NCI-H524 treated with DMSO at 0.1 percent for 48 hours (cell line): ENCODE data around the gene SHH.

ENCODE experiments used
- DNase-seq: peaks from one replicate; lab custom pipeline; 2025; lab: John Stamatoyannopoulos, UW

The SHH gene

DNA sequence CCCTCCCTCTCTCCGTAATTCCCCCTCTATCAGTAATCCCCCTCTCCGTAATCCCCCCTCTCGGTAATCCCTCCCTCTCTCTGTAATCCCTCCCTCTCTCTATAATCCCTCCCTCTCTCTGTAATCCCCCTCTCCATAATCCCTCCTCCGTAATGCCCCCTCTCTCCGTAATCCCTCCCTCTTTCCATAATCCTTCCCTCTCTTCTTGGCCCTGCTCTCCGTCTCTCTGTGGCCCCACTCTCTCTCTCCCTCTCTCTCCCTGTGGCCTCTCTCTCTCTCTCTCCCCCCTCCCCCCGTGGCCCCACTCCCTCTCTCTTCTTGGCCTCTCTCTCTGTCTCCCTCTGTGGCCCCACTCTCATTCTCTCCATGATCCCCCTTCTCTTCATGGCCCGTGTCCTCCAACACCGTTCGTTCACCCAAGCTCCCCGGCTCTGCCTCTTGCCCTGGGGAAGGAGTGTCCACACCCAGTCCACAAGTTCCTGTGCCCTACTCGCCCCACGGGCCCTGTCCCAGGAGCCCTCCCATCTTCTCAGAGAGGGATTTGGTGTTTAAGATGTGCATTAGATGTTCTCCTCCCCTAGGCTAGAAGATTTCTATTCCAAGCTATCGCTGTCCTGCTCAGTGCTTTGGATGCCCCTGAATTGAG, 19.8 kb downstream of the SHH start:
- no peak for DNase-seq

- no peak for DNase-seq
These were observed 20.4 kb downstream of the SHH start for GRCh38 chr7:155791836-155792235.

DNA sequence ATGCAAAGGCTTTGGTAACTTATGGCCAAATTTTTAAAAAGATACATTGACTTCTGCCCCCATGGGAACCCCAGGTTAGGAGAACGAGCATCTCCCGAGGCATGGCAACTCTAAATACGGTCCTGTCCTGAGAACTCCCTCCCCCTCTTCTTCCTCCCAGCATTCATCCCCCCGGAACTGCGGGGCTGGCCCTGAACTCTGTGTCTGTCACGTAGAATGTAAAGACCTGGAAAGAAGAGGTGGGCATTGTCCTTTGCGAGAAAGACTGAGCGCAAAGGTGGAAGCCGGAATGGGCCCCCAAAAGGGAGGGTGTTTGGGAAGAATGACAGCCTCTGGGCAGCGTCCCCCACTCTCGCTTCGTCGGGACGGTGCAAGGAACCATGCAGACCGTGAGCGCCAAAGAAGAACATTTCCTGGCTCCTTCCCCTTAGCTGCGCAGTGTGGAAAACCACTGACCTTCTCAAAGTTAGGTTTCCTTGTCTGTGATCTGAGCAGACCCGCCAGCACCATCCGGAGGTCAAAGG, 21.0 kb downstream of the SHH start:
- DNase-seq, result no peak

DNA sequence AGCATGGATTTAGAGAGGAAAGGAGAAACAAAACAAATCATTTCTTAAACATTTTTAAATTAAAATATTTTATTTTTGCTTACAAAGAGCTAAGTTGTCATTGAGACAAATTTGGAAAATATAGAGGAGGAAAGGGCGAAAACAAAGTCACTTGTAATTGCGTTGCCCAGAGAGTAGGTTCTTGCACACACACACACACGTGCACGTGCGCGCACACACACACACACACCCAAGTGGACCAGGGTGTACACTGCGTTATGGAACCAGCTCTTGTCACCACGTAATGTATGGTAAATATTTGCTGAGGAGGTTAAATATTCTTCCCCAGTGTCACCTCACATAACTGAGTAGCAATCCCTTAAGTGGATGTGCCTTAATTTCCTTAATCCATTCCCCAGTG, 21.6 kb downstream of the SHH start:
- no peak for DNase-seq

DNA sequence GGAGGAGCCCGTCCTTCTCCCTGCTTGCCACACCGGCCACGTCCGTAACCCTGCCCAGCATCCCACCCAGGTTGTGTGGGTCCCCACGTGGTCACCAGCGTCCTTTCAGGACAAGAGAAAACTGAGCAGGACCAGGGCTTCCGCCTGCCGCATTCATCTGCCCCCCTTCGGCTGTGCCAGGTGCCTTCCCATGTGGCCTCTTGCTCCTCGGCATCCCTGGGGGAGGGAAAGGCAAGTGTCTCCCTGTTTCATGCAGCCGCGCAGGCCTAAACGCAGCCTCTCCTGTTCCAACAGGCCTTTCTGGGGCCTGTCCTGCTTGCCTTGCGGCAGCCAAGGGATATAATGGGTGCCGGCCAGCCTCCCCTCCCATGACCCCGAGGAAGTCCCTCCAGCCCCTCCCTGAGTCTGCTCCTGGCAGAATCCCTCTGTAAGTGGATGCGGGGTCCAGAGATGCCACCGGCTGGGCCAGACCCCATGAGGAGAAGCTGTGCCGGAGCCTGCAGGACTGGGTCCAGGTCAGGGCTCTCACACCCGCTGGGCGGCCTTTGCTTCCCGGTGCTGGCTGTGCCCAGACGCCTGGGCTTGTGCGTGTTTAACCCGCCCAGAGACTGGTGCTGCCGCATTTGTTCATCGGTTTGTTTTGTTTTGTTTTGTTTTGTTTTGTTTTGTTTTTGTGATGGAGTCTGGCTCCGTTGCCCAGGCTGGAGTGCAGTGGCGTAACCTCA, 23.1 kb downstream of the SHH start:
- no peak for DNase-seq

DNA sequence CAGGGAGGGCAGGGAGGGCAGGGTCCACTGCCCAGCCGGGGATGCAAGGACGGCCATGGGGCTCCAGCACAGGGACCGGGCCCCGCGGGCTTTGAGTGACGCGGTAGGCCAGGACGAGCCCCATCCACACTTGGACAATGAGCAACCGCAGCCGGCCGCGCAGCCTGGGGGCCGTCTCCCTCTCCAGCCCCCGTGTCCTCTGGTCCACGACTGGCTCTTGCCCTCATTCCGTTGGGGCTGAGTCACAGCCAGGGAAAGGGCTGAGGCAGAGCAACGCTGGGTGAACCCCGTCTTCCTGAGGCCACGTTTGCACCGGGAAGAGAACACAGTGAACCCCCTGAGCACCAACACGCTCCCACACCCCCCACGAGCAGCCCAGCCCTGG, 23.7 kb downstream of the SHH start:
- DNase-seq, result no peak

DNA sequence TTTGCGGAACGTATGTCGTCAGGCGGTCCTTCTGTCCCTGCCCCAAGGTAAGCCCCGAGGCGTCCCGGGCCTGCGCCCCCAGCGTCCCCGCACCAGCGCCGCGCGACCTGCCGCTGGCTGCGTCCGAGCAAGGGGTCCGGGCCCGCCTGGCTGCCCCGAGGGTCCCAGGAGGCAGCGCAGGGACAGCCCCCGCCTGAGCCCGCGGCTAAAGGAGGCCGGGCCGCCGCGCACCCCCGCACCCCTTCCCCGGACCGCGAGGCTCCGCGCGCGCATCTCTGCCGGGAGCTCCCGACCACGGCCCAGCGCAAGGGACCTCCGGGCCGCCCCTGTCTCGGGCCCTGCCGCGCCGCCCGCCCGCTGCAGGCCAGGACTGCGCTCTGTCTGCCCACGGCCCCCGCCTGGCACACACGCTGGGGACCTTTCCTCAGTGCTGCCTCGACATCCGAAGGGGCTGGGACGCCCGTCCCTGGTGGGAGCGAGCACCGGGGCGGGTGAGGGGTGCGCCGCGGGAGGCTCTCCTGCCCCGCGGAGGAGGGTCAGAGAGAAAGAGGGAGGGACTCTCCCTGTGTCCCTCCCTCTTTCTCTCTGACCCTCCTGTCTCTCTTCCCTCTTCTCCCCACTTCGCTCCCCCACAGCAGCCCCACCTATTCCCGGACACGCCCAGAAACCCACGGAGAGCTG, 25.0 kb downstream of the SHH start:
- DNase-seq, result no peak

DNA sequence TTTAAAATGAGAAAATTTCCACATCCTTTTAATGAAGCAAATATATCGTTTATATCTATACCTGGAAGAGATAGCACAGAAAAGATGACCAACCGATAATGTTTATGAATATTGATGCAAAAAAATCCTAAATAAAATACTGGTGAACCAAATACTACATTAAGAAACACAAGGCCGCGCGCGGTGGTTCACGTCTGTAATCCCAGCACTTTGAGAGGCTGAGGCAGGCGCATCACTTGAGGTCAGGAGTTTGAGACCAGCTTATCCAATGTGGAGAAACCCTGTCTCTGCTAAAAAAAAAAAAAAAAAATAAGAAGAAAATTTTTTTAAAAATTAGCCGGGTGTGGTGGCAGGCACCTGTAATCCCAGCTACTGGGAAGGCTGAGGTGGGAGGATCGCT, 25.8 kb downstream of the SHH start:
- no peak for DNase-seq

- DNase-seq, result no peak
These were observed 26.7 kb downstream of the SHH start for GRCh38 chr7:155785536-155785935.

- DNase-seq, result no peak
These were observed 29.8 kb downstream of the SHH start for GRCh38 chr7:155782466-155782865.

GRCh38 chr7:155781433-155781832, 30.8 kb downstream of the SHH start:
- no peak for DNase-seq

DNA sequence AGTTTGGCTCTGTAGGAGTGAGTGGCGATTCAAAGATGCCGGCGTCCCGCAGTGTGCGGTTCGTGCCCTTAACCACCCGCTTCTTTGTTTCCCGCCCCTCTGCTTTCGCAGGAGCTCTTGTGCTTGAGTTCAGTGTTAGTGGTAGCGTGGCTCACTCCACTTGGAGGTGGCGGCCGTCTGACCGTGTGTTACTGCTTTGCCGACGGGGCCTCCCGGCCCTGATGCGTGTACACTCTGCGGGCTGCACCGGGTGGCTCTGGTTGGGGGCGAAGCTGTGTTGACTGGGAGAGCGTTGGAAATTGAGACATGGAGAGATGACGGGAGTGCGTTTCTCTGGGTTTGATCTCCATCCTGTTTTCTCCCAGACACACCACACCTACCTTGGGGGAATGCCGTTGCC, 31.4 kb downstream of the SHH start:
- no peak for DNase-seq

DNA sequence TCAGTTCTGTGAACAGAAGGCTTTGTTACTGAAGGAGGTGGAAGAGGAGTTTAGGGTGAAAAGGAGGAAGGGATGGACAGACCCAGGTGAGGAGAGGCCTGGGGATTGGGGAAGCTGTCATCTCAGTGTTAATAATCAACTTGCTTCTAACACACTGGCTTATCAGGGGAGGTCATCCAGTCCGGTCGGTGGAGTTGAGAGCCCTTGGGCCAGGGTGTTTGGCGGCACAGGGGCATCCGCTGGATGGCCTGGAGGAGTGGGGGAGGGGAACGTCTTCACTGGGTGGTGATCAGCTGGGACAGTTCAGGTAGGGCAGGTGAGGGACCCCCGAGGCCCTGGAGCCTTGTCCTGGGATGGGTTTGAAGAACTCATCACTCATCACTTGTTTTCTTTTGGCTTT, 33.9 kb downstream of the SHH start:
- no peak for DNase-seq

GRCh38 chr7:155776606-155777005, 35.7 kb downstream of the SHH start:
- no peak for DNase-seq

DNA sequence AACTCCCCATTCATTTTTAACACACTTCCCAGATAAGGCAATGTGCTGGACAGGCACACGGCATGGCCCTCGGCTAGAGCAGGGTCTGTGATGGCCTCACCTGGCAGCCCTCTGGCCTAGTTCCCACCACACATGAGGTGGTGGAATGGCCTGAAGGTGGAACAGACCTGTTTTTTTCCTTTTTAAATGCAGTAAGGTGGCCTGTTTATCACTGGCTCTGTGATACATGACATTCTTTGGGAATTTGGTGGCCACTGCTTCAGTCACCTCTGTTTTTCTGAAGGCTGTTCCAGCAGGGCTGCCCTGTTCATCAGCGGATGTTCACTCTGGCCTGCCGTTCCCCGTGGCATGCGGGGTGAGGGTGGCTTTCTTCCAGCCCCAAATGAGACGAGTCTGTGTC, 36.6 kb downstream of the SHH start:
- DNase-seq, result no peak

DNA sequence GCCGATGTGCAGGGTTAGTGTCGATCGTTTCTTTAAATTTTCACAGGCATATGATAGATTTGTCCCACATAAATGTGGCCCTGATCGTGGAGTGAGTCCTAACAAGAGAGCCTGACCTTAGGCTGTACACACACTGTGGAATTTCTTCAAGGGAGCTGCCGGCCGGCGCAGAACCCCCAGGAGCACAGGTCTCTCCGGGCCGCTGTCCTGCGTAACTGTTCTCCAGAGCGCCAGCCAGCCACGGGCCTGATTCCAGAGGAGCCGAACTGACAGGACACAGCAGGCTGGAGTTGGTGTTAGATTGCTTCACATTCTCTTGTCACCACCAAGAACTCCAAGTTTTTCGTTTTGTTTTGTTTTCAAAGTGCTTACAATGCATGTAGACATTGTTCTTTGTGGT, 37.3 kb downstream of the SHH start:
- no peak for DNase-seq

DNA sequence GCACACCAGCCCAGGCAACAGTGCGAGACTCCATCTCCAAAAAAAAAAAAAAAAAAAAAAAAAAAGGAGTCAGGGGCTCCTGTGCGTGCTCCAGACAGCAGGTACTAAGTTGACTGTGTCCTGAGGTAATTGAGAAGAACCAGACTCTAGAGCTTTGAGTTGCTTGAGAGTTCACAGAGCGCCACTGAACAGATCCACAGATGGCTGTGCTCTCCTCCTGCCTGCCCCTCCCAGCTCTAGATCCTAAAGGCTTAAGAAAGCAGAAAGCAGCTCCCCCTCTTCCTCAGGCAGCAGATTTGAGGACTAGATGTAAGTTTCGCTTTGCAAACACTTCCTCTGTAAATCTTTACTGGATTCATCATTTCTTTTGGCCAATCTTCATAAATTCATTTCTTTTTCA, 38.7 kb downstream of the SHH start:
- no peak for DNase-seq

GRCh38 chr7:155770241-155770640, 42.0 kb downstream of the SHH start:
- DNase-seq, result no peak

DNA sequence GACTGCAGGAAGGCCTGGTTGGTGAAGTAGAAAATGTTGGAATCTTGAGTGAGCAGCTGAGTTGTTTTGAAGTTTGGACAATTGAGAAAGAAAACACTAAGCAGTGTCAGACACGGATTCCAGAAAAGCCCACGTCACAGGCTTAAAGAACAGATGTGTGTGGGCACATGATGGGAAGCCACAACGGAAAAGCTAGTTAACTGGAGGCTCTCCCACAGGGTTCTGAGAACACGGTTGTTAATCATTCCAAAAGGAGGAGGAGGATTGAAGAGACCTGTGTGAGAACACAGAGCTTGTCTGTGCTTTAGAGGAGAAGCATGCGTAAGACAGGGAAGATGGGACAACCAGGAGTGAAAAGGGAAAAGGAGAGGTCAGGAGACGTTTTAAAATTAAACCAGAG, 42.6 kb downstream of the SHH start:
- DNase-seq, result no peak

DNA sequence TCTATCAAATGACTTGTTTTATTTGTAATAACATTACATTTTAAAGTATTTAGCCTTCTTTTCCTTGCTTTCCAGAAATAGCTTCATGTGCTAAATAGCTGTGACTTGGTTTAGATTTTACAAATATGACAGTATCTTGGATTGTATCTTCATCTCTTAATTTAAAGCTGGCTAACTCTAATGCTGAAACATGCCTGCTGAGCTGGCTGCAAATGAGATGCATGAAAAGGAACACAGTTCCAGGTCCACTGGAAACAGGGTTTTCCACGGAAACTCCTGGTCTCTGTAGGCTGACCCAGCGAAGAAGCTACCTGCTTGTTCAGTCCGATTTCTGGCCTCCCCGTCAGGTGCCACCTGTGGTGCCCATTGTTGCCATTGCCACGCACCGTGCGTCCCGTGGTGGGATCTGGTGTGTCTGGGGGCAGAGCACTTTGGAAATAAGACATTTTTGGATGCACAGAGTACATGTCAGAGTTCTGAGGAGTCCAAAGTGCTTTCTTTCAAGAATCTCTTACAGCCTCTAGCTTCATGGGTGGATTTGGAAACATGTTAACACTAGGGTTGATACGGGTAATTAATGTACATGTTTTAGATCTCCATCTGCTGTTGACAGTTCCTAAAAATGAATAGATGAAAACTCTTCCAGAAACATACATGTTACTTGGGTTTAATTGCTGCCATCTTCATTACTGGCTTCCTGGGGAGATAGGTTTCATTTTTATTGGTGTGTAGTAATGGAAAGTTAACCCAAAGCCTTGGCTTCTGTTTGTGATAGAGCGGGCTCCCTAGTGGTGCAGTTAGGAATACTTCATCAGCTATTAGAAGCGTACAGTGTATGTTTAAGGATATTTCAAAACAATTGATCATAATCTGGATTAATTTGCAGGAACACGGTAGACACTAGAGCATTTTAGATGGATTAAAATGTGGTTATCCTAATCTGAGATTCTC, 45.0 kb downstream of the SHH start:
- no peak for DNase-seq

DNA sequence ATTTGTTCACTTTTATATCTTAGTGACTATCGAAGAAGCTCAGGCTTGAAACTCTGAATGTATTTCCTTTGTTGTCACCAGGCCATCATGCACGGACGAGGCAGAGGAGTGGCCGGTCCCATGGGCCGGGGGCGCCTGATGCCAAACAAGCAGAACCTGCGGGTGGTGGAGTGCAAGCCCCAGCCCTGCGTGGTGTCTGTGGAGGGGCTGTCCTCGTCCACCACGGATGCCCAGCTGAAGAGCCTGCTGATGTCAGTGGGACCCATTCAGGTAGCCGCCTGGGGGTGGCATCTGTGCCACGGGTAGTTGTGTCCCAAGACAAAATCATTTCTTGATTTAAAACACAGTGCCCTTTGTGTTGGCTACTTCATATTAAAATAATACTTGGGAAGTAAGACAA, 45.9 kb downstream of the SHH start:
- no peak for DNase-seq

- no peak for DNase-seq
These were observed 46.8 kb downstream of the SHH start for GRCh38 chr7:155765458-155765857.
